Lower lobe of right lung (tissue), 2 donors: Measurements from ENCODE around the gene DPYSL4. TPM values are rescaled to one million over a fixed set of nuclear protein-coding genes. Genes with fewer than 3 reads are reported as not detected.
A peak's percentile ranks its signal among the peaks of the same experiment; 100 is the strongest.

Experiments used
- ATAC-seq, 2 donors: fragments of 200-7000 bp; cut with Tn5 transposase; one replicate each; pipeline ENCODE4 v1.9.1; 2020 to 2022; ENCODE audit warnings: mild to moderate bottlenecking in 2 of 2, moderate library complexity in 2 of 2
- DNase-seq: peaks from one replicate; pipeline ENCODE4 v3.0.0-alpha.2; 2020
- H3K27ac ChIP-seq: fragments of 200-600 bp; one replicate; pipeline ENCODE4 v1.8.0; 2022
- H3K27me3 ChIP-seq: fragments of 200-600 bp; one replicate; pipeline ENCODE4 v1.8.0; 2022; ENCODE audit warnings: low read depth
- H3K36me3 ChIP-seq: fragments of 200-600 bp; one replicate; pipeline ENCODE4 v1.8.0; 2022; ENCODE audit warnings: mild to moderate bottlenecking
- H3K4me1 ChIP-seq: fragments of 200-600 bp; one replicate; pipeline ENCODE4 v1.8.0; 2022
- H3K4me3 ChIP-seq: fragments of 200-600 bp; one replicate; pipeline ENCODE4 v1.8.0; 2022; ENCODE audit warnings: mild to moderate bottlenecking
- H3K9me3 ChIP-seq: fragments of 200-600 bp; one replicate; pipeline ENCODE4 v1.8.0; 2022
- intact Hi-C: fragments of 100-400 bp; cut with DNase I; formaldehyde crosslinking; loops from one replicate; pipeline ENCODE4 v1.11.0; 2022
- total RNA-seq: library from RNA; stranded (reverse); fragmentation: NEBNext Ultra II Directional; extraction: Animal tissue kit (Norgen Biotek cat#: 25700); gene quantifications from one replicate; pipeline ENCODE4 v1.2.1, GENCODE V29; 2021
- TF ChIP-seq, protein P1 (sequence below): fragments of 200-600 bp; IDR thresholded peaks from one replicate; pipeline ENCODE4 v1.8.0; 2022; ENCODE audit warnings: antibody characterized with exemption, mild to moderate bottlenecking
- donor health status: DM: no; HTN: yes; CAD: no; lungs with severe emphysema.

DPYSL4 gene
- total RNA-seq, 1 donor from 2014 or later = 2.1 TPM

GRCh38 chr10:132176623-132177500 is 9.9 kb upstream of the DPYSL4 start:
- intact Hi-C loops = no loop called here
- no peaks in the 10 kb centered on the region for H3K9me3 ChIP-seq
- no peak overlapping the region for H3K27ac ChIP-seq
- peaks cover 30% of the 10 kb centered on the region for H3K27me3 ChIP-seq
- ATAC-seq (no peak), DNase-seq (no peak)
- no peak overlapping the region for H3K4me3 ChIP-seq
- TF ChIP-seq, protein P1, sequence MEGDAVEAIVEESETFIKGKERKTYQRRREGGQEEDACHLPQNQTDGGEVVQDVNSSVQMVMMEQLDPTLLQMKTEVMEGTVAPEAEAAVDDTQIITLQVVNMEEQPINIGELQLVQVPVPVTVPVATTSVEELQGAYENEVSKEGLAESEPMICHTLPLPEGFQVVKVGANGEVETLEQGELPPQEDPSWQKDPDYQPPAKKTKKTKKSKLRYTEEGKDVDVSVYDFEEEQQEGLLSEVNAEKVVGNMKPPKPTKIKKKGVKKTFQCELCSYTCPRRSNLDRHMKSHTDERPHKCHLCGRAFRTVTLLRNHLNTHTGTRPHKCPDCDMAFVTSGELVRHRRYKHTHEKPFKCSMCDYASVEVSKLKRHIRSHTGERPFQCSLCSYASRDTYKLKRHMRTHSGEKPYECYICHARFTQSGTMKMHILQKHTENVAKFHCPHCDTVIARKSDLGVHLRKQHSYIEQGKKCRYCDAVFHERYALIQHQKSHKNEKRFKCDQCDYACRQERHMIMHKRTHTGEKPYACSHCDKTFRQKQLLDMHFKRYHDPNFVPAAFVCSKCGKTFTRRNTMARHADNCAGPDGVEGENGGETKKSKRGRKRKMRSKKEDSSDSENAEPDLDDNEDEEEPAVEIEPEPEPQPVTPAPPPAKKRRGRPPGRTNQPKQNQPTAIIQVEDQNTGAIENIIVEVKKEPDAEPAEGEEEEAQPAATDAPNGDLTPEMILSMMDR = no peak
- no peaks in the 10 kb centered on the region for H3K4me1 ChIP-seq
- H3K36me3 ChIP-seq = no peaks in the 10 kb centered on the region

- H3K9me3 ChIP-seq = no peaks in the 10 kb centered on the region
- TF ChIP-seq, protein P1 = no peak
- H3K4me1 ChIP-seq = no peaks in the 10 kb centered on the region
- H3K27ac ChIP-seq = no peak overlapping the region
- no peak overlapping the region for H3K4me3 ChIP-seq
- intact Hi-C loops = no loop called here
- no peak for ATAC-seq
- no peaks in the 10 kb centered on the region for H3K36me3 ChIP-seq
- no peak for DNase-seq
- peaks cover 39% of the 10 kb centered on the region for H3K27me3 ChIP-seq
These were observed 8.7 kb upstream of the DPYSL4 start for GRCh38 chr10:132178046-132178445.

DNA sequence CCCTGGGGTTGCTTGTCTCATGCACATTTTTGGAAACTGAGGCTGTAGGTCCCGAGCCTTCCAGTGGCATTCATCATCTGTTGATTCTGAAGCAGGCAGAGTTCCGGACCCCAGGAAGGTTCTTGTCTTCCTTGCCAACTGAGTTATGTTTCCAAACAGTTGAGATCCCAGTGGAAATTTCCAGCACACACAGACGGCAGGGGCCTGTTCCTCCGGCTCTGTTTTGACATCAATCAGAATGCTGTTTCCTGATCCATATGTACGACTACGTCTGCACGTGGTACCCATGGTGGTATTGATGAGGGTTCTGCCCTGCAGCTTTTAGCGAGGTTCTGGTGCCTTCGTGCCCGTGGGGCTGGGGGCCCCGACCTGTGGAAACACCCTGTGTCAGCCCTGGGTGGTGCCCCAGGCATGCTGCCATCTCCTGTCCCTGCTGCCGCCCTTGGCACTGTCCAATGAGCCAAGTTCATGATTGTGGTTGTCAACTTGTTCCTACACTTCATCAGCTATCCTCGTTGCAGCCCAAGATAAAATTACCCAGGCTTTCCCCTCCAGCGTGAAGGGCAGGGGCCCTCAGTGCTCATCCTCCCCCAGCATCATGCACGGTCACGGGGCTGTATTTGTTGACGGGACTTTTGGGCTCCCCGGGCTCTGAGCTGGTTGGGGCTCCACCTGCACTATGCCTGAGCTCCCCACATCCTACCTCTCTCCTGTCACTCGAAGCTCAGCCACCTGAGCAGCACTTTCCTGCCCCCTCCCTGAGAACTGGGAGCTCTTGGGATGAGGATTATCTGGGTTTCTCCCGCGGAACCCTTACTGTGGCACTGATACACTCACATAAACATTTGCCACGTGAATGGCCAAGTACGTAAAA is 7.8 kb upstream of the DPYSL4 start:
- TF ChIP-seq, protein P1 = no peak
- H3K27me3 ChIP-seq = peaks cover 47% of the 10 kb centered on the region
- no peak overlapping the region for H3K4me3 ChIP-seq
- H3K9me3 ChIP-seq = no peaks in the 10 kb centered on the region
- no peaks in the 10 kb centered on the region for H3K36me3 ChIP-seq
- intact Hi-C loops = no loop called here
- H3K27ac ChIP-seq = no peak overlapping the region
- ATAC-seq (no peak), DNase-seq (no peak)
- H3K4me1 ChIP-seq = no peaks in the 10 kb centered on the region

- intact Hi-C loops = no loop called here
- no peaks in the 10 kb centered on the region for H3K9me3 ChIP-seq
- DNase-seq (no peak), ATAC-seq (peak in 1 of 2 donors; percentile 7)
- no peaks in the 10 kb centered on the region for H3K36me3 ChIP-seq
- H3K4me3 ChIP-seq = no peak overlapping the region
- peaks cover 56% of the 10 kb centered on the region for H3K27me3 ChIP-seq
- TF ChIP-seq, protein P1 = no peak
- no peaks in the 10 kb centered on the region for H3K4me1 ChIP-seq
- no peak overlapping the region for H3K27ac ChIP-seq
These were observed 7.0 kb upstream of the DPYSL4 start for GRCh38 chr10:132179551-132180392.

DNA sequence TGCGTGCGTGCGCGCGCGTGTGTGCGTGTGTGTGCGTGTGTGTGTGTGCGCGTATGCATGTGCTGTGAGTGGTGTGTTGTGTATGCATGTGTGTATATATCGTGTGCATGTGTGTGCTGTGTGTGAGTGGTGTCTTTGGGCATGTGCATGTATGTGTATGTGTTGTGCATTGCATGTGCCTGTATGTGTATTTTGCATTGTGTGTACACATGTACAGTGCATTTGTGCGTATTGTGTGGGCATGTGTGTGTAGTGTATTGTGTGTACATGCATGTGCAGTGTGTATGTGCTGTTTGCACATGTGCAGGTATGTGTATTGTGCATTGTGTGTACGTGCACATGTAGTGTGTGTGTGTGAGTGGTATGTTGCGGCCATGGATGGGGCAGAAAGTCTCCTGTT is 6.0 kb upstream of the DPYSL4 start:
- Histone ChIP-seq H3K36me3 (no peaks in the 10 kb centered on the region), H3K4me3 (no peak overlapping the region), H3K4me1 (peaks cover 2% of the 10 kb centered on the region), H3K27ac (no peak overlapping the region), H3K27me3 (peaks cover 66% of the 10 kb centered on the region), H3K9me3 (no peaks in the 10 kb centered on the region)
- intact Hi-C loops = no loop called here
- DNase-seq = no peak
- TF ChIP-seq, protein P1 = no peak
- ATAC-seq = no peak
